ENCODE data around the gene ENKUR.
"Not testable (repeated sequence)": the region's sequence is repeated elsewhere in the genome, so short reads cannot be mapped to it uniquely, and the experiment has no call there.

Gene ENKUR

GRCh38 chr10:24982319-24983112 lies 33.4 kb downstream of the ENKUR start:
- H3K9ac ChIP-seq = no peak overlapping the region
- no peaks in the 10 kb centered on the region for H3K9me3 ChIP-seq
- H4K20me1 ChIP-seq = no peaks in the 10 kb centered on the region
- H3K27me3 ChIP-seq = no peaks in the 10 kb centered on the region
- H3K27ac ChIP-seq = no peak overlapping the region
- TF ChIP-seq Cebpa-rat (IDR thresholded peaks at IDR 0.05) = no peak
- H3K4me1 ChIP-seq = no peaks in the 10 kb centered on the region
- no peak overlapping the region for H3K4me3 ChIP-seq
- no peak overlapping the region for H3K4me2 ChIP-seq
- H3K36me3 ChIP-seq = no peaks in the 10 kb centered on the region

GRCh38 chr10:24981161-24981710 lies 34.7 kb downstream of the ENKUR start:
- no peaks in the 10 kb centered on the region for H3K36me3 ChIP-seq
- no peak overlapping the region for H3K4me2 ChIP-seq
- no peak overlapping the region for H3K9ac ChIP-seq
- no peak overlapping the region for H3K27ac ChIP-seq
- H3K4me3 ChIP-seq = no peak overlapping the region
- no peaks in the 10 kb centered on the region for H3K4me1 ChIP-seq
- no peaks in the 10 kb centered on the region for H3K9me3 ChIP-seq
- TF ChIP-seq Cebpa-rat (IDR thresholded peaks at IDR 0.05) = no peak
- H3K27me3 ChIP-seq = no peaks in the 10 kb centered on the region
- no peaks in the 10 kb centered on the region for H4K20me1 ChIP-seq

GRCh38 chr10:24979685-24980084 lies 36.3 kb downstream of the ENKUR start:
- Histone ChIP-seq H3K4me3 (no peak overlapping the region), H3K9me3 (no peaks in the 10 kb centered on the region), H3K4me2 (no peak overlapping the region), H4K20me1 (no peaks in the 10 kb centered on the region), H3K4me1 (no peaks in the 10 kb centered on the region), H3K36me3 (no peaks in the 10 kb centered on the region), H3K27ac (no peak overlapping the region), H3K9ac (no peak overlapping the region), H3K27me3 (no peaks in the 10 kb centered on the region)
- TF ChIP-seq Cebpa-rat (IDR thresholded peaks at IDR 0.05) = no peak

- Histone ChIP-seq H3K4me1 (no peaks in the 10 kb centered on the region), H3K4me2 (no peak overlapping the region), H3K36me3 (no peaks in the 10 kb centered on the region), H3K9ac (no peak overlapping the region), H4K20me1 (no peaks in the 10 kb centered on the region), H3K27ac (no peak overlapping the region), H3K27me3 (no peaks in the 10 kb centered on the region), H3K4me3 (no peak overlapping the region), H3K9me3 (no peaks in the 10 kb centered on the region)
- TF ChIP-seq Cebpa-rat (IDR thresholded peaks at IDR 0.05) = no peak
Measured at GRCh38 chr10:24974976-24975375, 41.0 kb downstream of the ENKUR start.

GRCh38 chr10:24973163-24973562 lies 42.8 kb downstream of the ENKUR start:
- Histone ChIP-seq H3K4me3 (no peak overlapping the region), H3K9ac (no peak overlapping the region), H3K27me3 (no peaks in the 10 kb centered on the region), H4K20me1 (no peaks in the 10 kb centered on the region), H3K27ac (no peak overlapping the region), H3K4me2 (no peak overlapping the region), H3K9me3 (no peaks in the 10 kb centered on the region), H3K4me1 (no peaks in the 10 kb centered on the region), H3K36me3 (no peaks in the 10 kb centered on the region)
- TF ChIP-seq Cebpa-rat (IDR thresholded peaks at IDR 0.05) = no peak

- Histone ChIP-seq H3K36me3 (no peaks in the 10 kb centered on the region), H3K4me1 (no peaks in the 10 kb centered on the region), H3K27ac (no peak overlapping the region), H3K9ac (no peak overlapping the region), H3K4me3 (no peak overlapping the region), H4K20me1 (no peaks in the 10 kb centered on the region), H3K27me3 (no peaks in the 10 kb centered on the region), H3K4me2 (no peak overlapping the region), H3K9me3 (no peaks in the 10 kb centered on the region)
- TF ChIP-seq Cebpa-rat (IDR thresholded peaks at IDR 0.05) = no peak
Measured at GRCh38 chr10:24971374-24971773, 44.6 kb downstream of the ENKUR start.

GRCh38 chr10:24969841-24970281 lies 46.1 kb downstream of the ENKUR start:
- Histone ChIP-seq H3K4me3 (no peak overlapping the region), H3K9ac (no peak overlapping the region), H3K36me3 (no peaks in the 10 kb centered on the region), H3K27ac (no peak overlapping the region), H3K27me3 (no peaks in the 10 kb centered on the region), H3K4me2 (no peak overlapping the region), H3K4me1 (no peaks in the 10 kb centered on the region), H4K20me1 (no peaks in the 10 kb centered on the region), H3K9me3 (no peaks in the 10 kb centered on the region)
- TF ChIP-seq Cebpa-rat (IDR thresholded peaks at IDR 0.05) = no peak

- H3K4me2 ChIP-seq, H3K4me1 ChIP-seq, H3K27ac ChIP-seq, H4K20me1 ChIP-seq, H3K36me3 ChIP-seq, H3K9ac ChIP-seq, H3K4me3 ChIP-seq, H3K27me3 ChIP-seq, H3K9me3 ChIP-seq: not testable (repeated sequence)
Measured at GRCh38 chr10:24968951-24969350, 47.0 kb downstream of the ENKUR start.

- H3K4me2 ChIP-seq = no peak overlapping the region
- H3K36me3 ChIP-seq = no peaks in the 10 kb centered on the region
- no peak overlapping the region for H3K4me3 ChIP-seq
- no peaks in the 10 kb centered on the region for H4K20me1 ChIP-seq
- H3K27me3 ChIP-seq = no peaks in the 10 kb centered on the region
- H3K9ac ChIP-seq = no peak overlapping the region
- no peaks in the 10 kb centered on the region for H3K4me1 ChIP-seq
- no peak for TF ChIP-seq Cebpa-rat (IDR thresholded peaks at IDR 0.05)
- no peak overlapping the region for H3K27ac ChIP-seq
- no peaks in the 10 kb centered on the region for H3K9me3 ChIP-seq
Measured at GRCh38 chr10:24968349-24968748, 47.6 kb downstream of the ENKUR start.

GRCh38 chr10:24966962-24967481 lies 48.9 kb downstream of the ENKUR start:
- Histone ChIP-seq H3K27me3 (no peaks in the 10 kb centered on the region), H3K4me2 (no peak overlapping the region), H3K27ac (no peak overlapping the region), H3K4me3 (no peak overlapping the region), H3K9ac (no peak overlapping the region), H3K4me1 (no peaks in the 10 kb centered on the region), H4K20me1 (no peaks in the 10 kb centered on the region), H3K36me3 (no peaks in the 10 kb centered on the region), H3K9me3 (no peaks in the 10 kb centered on the region)
- TF ChIP-seq Cebpa-rat (IDR thresholded peaks at IDR 0.05) = no peak

All from BLaER1 (cell line).